Keratinocyte (primary cell): ENCODE results near the gene SHROOM1.

Experiments used
- CTCF ChIP-seq, 3 experiments: IDR thresholded peaks in 1 of 3; conservative IDR thresholded peaks in 1 of 3; optimal IDR thresholded peaks in 1 of 3; 2 replicates in 2 of 3; 3 replicates in 1 of 3; pipeline versions ENCODE3 to v1.5.1; 2011; ENCODE audit warnings: low read length in 3 of 3, mild to moderate bottlenecking in 3 of 3, moderate library complexity in 2 of 3, control low read depth in 1 of 3, inconsistent platforms in 1 of 3; ENCODE audit not compliant: insufficient read depth in 2 of 3; ENCODE audit errors: extremely low read depth in 1 of 3
- EZH2 ChIP-seq: IDR thresholded peaks from one replicate; pipeline ENCODE4 v1.6.1; 2012; ENCODE audit warnings: inconsistent platforms, mild to moderate bottlenecking, low read length, moderate library complexity

DNA sequence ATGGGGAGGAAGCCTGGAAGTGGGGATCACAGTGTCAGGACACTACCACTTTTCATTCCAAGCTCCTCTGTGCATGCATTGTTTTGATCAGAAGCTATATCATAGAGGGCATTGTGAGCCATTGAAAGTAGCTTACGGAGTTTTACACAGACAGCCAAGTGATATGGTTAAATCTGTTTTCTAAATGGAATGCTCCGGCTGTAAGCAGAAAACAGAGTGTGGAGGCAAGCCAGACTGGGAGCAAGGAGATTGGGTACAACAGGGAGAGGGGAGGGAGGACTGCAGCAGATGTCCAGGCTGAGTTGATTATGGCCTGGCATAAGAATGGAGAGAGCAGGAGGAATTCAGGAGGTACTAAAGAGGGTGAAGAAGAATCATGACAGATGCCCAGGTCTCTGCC is 32.8 kb downstream of the SHROOM1 start:
- TF ChIP-seq CTCF (optimal IDR thresholded peaks at IDR 0.05 in 1 of 3, IDR thresholded peaks at IDR 0.05 in 1 of 3, conservative IDR thresholded peaks at IDR 0.05 in 1 of 3; ENCODE audit: extremely low read depth in 1 of 3, insufficient read depth in 2 of 3, low read length in 3 of 3): no peak
- TF ChIP-seq EZH2: no peak
